HG03108 (cell line): ENCODE measurements around the gene GUCY2F.

ENCODE experiments used
- ATAC-seq: cut with Tn5 transposase; IDR thresholded peaks from one replicate; pipeline ENCODE4 v1.9.1; 2021; ENCODE audit warnings: moderate library complexity; ENCODE audit not compliant: unreplicated experiment

GUCY2F gene

DNA sequence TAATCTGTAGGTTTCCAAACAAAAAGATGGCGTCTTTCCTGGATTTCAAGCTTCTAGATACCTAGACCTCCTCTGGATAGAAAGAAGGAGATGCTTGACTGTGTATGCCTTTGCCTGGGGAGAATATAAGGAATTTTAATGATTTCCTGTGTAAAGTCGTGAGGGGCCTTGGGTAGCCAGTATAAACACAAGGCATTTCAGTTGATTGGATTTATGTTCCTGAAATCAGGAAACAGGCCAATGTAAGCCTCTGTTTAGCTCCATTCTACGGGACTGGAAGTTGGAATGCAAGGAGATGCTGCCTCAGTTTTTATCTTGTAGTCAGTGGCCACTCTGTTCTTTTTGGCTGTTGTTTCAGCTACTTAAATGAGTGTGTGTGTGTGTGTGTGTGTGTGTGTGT is 137.2 kb downstream of the GUCY2F start:
- ATAC-seq = no peak

GRCh38 chrX:109344101-109344500 is 137.8 kb downstream of the GUCY2F start:
- no peak for ATAC-seq

DNA sequence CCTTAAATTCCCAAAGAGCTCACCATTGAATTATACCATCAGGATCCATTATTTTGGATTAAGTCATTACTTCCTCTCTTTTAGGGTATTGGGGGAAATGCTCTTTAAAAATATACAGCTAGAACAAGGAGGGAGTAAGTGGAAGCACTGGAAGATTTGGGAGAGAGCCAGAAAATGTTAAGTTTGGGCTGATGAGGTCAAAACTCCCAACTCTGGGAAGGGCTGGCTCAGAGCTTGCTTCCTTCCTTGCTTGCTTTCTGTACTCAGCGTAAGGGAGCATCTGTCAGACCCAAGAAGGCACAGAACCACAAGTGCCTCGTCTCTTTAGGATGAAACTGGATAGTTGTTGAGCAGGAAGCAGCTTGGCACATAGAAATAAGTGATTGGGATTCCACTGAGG is 138.2 kb downstream of the GUCY2F start:
- ATAC-seq = no peak

DNA sequence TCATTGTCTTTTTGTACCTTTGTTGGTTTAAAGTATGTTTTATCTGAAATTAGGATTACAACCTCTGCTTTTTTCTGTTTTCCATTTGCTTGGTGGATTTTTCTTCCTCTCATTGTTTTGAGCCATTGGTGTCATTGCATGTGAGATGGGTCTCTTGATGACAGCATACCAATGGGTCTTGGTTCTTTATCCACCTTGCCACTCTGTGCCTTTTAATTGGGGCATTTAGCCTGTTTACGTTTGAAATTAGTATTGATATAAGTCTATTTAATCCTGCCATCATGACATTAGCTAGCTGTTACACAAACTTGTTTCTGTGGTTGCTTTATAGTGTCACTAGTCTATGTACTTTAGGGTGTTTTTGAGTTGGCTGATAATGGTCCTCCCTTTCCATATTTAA is 145.7 kb downstream of the GUCY2F start:
- no peak for ATAC-seq

DNA sequence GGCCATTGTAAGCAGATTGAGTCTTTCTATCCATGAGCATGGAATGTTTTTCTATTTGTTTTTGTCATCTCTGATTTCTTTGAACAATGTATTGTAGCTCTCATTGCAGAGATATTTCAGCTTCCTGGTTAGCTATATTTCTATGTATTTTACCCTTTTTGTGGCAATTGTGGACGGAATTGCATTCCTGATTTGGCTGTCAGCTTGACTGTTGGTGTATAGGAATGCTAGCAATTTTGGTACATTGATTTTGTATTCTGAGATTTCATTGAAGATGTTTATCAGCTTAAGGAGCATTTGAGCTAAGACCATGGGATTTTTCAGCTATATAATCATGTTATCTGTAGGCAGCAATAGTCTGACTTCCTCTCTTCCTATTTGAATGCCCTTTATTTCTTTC is 154.6 kb downstream of the GUCY2F start:
- ATAC-seq = no peak
